Lower leg skin (tissue), 3 donors: ENCODE measurements around the gene CEP112.

Experiments
- CTCF ChIP-seq, 3 donors: fragments of 450-650 bp; IDR thresholded peaks; one replicate each; pipeline ENCODE4 v1.5.1; 2016; ENCODE audit warnings: antibody characterized with exemption in 3 of 3, mild to moderate bottlenecking in 3 of 3, moderate library complexity in 2 of 3
- POLR2A ChIP-seq, 2 donors: fragments of 450-650 bp; IDR thresholded peaks; one replicate each; pipeline ENCODE4 v1.6.1; 2016 to 2017; ENCODE audit warnings: antibody characterized with exemption in 2 of 2, mild to moderate bottlenecking in 1 of 2, moderate library complexity in 1 of 2

DNA sequence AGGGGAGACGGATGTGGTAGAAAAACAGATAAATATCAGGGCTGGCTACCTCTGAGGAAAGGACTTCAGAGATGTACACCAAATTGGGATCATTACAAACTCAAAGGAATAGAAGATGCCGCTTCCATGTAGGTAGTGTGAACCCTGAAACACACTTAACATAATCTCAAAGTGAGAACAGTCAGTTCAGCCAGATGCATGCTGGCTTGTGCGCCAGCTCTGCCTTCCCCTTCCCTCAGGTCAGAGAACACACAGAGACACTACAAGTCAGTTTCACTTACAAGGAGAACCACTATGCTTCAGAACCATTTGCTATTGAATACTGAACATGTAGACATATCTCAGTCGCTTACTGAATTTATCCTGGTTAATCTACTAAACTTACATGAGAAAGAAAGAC is 454.5 kb downstream of the CEP112 start:
- TF ChIP-seq CTCF (IDR thresholded peaks at IDR 0.05) (no peak), POLR2A (IDR thresholded peaks at IDR 0.05) (no peak)
